GM10266 (cell line): ENCODE data around the gene SLC9A3.

Experiments
- DNase-seq: peaks from one replicate; pipeline ENCODE4 v3.0.0; 2012; ENCODE audit errors: extremely low spot score
- TF ChIP-seq, protein P1 (sequence below): IDR thresholded peaks from 2 replicates; pipeline ENCODE4 v1.5.1; 2012; ENCODE audit warnings: mild to moderate bottlenecking, low read depth; ENCODE audit not compliant: control insufficient read depth, insufficient read depth; ENCODE audit errors: missing control alignments

SLC9A3 gene

GRCh38 chr5:569868-570361 is 45.7 kb upstream of the SLC9A3 start:
- no peak for DNase-seq
- TF ChIP-seq, protein P1, sequence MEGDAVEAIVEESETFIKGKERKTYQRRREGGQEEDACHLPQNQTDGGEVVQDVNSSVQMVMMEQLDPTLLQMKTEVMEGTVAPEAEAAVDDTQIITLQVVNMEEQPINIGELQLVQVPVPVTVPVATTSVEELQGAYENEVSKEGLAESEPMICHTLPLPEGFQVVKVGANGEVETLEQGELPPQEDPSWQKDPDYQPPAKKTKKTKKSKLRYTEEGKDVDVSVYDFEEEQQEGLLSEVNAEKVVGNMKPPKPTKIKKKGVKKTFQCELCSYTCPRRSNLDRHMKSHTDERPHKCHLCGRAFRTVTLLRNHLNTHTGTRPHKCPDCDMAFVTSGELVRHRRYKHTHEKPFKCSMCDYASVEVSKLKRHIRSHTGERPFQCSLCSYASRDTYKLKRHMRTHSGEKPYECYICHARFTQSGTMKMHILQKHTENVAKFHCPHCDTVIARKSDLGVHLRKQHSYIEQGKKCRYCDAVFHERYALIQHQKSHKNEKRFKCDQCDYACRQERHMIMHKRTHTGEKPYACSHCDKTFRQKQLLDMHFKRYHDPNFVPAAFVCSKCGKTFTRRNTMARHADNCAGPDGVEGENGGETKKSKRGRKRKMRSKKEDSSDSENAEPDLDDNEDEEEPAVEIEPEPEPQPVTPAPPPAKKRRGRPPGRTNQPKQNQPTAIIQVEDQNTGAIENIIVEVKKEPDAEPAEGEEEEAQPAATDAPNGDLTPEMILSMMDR = no peak

DNA sequence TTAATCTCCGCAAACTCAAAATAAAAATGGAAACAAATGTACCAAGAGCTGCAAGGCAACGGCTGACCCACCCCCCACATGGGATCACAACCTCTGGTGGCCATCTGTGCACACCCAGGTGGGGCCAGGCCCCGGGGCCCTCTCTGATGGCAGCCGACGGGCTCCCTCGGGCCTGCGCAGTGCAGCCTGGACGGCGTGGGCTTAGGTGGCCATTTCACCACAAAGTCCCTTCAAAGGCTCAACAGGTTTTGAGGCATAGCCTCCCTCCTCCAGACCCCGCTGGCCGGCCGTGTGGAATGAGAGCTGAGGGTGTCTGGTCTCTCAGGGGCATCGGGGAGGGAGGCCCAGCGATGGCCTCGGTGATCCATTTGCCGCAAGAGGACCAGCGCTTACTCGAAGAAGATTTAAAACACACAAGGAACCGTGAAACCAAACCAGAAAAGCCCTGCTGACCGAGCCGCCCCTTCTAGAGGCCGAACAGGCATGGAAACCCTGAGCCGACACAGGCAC is 45.2 kb upstream of the SLC9A3 start:
- DNase-seq = no peak

GRCh38 chr5:568809-569208 is 44.6 kb upstream of the SLC9A3 start:
- TF ChIP-seq, protein P1 = no peak
- DNase-seq = no peak

More for the DNA sequence above, 45.2 kb upstream of the SLC9A3 start:
- TF ChIP-seq, protein P1 = no peak

DNA sequence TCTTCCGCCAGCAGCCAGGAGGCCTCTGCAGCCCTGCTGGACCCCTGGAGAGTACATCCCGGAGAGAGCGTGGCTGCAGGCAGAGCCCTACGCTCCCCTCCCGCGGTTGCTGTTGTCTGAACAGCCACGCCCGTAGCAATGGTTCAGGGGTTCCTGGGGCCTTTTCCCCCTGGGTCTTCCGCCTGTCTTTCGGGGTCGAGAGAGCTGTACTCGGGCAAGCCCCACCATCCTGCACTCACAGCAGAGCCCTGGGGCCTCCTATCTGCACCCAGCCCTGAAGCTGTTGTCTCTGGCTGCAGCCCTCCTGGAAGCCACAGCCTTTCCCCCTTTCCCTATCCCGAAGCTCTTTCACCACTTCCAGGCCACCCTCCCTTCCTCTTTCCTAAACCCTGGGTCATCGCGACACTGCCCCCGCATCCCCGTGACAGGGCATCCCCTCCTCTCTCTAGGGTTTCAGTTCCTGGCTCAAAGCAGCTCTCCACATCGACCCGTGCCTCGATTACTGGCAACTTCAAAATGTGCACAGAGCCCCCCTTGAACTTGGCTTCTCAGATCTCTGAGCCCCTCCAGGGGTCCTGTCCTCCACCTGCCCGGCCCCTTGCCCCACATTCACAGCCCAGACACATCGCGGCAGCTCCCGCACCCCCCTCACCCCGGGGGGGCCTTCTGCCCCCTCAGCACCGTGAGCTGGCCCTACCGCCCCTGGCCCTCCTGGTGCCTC is 44.0 kb upstream of the SLC9A3 start:
- no peak for DNase-seq
- TF ChIP-seq, protein P1 = no peak

DNA sequence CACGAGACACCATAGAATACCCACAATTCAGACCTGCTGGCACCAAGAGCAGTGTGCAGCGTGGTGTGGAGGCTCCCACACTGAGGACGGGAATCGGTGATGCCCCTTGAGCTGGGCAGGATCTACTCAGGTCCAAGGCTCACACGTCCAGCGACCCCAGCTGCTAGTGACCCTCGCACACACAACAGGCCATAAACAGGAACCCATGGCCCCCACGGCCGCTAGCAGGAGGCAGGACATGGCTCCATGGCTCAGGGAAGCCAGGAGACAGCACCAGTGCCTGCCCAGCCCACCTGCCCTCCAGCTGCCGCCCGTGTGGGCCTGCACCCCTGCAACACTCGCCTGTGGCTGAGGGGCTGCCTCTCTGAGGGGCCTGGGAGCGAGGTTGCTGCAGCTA is 43.4 kb upstream of the SLC9A3 start:
- no peak for DNase-seq
- TF ChIP-seq, protein P1 = no peak

DNA sequence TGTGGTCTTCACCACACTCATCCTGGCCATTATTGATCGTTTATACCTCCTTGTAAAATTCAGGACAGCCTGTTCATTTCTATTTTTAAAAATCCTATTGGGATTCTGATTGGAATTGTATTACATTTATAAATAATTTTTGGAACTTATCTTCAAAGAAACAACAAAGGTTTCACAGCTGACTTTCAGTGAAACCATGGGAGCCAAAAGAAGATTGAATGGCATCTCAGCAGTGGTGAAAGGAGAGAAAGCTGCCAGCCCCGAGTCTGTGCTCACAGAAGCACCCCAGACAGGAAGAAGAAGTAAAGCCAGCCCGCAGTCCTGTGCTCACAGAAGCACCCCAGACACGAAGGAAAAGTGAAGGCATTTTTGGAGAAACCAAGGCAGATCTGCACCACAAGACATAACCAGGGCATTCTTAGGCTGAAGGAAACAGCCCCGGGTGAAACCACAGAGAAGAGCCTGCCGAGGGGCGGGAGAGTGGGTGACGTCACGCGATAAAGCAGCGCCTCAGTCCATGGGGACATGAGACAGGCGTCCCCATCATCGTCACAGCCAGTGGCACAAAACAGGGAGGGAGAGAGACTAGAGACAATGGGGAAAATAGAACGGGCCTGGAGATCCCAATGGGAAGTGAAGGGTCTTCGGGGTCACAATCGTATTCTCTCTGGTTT is 42.5 kb upstream of the SLC9A3 start:
- TF ChIP-seq, protein P1 = no peak
- DNase-seq = no peak
